Measurements from ENCODE around the gene AUNIP.

AUNIP gene

DNA sequence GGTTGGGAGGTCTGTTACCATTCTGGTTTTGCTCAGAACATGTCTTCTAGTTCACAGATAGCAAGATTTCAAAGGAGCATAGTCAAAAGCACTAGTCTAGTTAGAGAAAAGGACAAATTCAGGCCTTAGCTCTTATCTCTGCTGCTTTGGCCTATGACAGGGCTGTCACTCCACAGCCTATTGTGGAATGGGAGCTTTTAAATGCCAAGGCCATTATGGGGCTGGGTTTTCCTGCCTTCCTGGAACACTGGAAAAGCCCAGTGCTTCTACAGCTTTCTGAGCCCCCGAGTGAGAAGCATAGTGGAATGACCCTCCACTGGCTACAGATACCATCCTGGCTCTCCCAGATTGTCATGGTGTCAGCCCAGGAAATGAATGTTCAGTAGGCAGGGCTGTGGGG is 30.2 kb downstream of the AUNIP start:
- TF ChIP-seq, protein P1, sequence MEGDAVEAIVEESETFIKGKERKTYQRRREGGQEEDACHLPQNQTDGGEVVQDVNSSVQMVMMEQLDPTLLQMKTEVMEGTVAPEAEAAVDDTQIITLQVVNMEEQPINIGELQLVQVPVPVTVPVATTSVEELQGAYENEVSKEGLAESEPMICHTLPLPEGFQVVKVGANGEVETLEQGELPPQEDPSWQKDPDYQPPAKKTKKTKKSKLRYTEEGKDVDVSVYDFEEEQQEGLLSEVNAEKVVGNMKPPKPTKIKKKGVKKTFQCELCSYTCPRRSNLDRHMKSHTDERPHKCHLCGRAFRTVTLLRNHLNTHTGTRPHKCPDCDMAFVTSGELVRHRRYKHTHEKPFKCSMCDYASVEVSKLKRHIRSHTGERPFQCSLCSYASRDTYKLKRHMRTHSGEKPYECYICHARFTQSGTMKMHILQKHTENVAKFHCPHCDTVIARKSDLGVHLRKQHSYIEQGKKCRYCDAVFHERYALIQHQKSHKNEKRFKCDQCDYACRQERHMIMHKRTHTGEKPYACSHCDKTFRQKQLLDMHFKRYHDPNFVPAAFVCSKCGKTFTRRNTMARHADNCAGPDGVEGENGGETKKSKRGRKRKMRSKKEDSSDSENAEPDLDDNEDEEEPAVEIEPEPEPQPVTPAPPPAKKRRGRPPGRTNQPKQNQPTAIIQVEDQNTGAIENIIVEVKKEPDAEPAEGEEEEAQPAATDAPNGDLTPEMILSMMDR (IDR thresholded peaks at IDR 0.05) = no peak
- no peak overlapping the region for H2AFZ ChIP-seq
- no peaks in the 10 kb centered on the region for H3K9me3 ChIP-seq (ENCODE audit: control insufficient read depth, low read length)
- no peak overlapping the region for H3K9ac ChIP-seq
- no peaks in the 10 kb centered on the region for H3K79me2 ChIP-seq
- no peak overlapping the region for H3K4me2 ChIP-seq (ENCODE audit: low read length)
- peaks cover 6% of the 10 kb centered on the region for H3K4me1 ChIP-seq
- H3K27me3 ChIP-seq (ENCODE audit: control insufficient read depth, insufficient read depth, low read length) = no peaks in the 10 kb centered on the region
- no peaks in the 10 kb centered on the region for H3K36me3 ChIP-seq (ENCODE audit: control insufficient read depth, insufficient read depth, low read length)
- H3K4me3 ChIP-seq (ENCODE audit: low read depth, low read length) = no peak overlapping the region
- no peak overlapping the region for H3K27ac ChIP-seq

DNA sequence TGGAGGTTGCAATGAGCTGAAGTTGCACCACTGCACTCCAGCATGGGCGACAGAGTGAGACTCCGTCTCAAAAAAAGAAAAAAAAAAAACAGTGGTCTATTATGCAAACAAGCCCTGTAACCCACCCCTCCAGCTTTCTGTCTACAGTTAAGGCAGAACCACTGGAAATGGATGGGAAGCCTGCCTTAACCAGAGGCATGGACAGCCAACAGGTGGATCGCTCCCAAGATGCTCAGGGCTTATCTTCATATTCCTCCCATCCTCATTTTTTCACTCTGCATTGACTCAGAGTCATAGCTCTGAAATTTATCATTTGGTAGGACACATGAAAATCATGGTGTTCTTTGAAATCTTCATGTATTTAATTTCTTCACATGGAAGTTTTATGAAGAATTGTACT is 30.8 kb downstream of the AUNIP start:
- Histone ChIP-seq H3K27ac (no peak overlapping the region), H3K4me1 (peaks cover 6% of the 10 kb centered on the region), H3K4me3 (ENCODE audit: low read depth, low read length) (no peak overlapping the region), H3K27me3 (ENCODE audit: control insufficient read depth, insufficient read depth, low read length) (no peaks in the 10 kb centered on the region), H3K4me2 (ENCODE audit: low read length) (no peak overlapping the region), H3K79me2 (no peaks in the 10 kb centered on the region), H3K9ac (no peak overlapping the region), H2AFZ (no peak overlapping the region), H3K9me3 (ENCODE audit: control insufficient read depth, low read length) (no peaks in the 10 kb centered on the region), H3K36me3 (ENCODE audit: control insufficient read depth, insufficient read depth, low read length) (no peaks in the 10 kb centered on the region)
- TF ChIP-seq, protein P1 (IDR thresholded peaks at IDR 0.05) = no peak

DNA sequence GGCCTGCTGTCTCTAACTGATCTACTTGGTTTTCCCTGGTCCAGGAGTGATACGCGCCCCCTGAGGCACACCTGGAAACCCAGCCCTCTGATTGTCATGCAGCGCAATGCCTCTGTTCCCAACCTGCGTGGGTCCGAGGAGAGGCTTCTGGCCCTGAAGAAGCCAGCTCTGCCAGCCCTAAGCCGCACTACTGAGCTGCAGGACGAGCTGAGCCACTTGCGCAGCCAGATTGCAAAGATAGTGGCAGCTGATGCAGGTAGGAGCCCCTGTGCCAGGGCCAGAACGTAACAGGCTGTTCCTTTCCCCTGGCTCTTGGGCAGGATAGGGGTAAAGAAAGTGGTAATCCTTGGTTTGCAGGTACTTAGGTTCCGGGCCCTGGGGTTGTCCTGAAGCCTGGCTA is 32.7 kb downstream of the AUNIP start:
- Histone ChIP-seq H3K9me3 (ENCODE audit: control insufficient read depth, low read length) (no peaks in the 10 kb centered on the region), H3K4me1 (peaks cover 8% of the 10 kb centered on the region), H3K27ac (peak overlapping the region; percentile 70), H3K36me3 (ENCODE audit: control insufficient read depth, insufficient read depth, low read length) (no peaks in the 10 kb centered on the region), H3K4me2 (ENCODE audit: low read length) (no peak overlapping the region), H3K79me2 (peaks cover 2% of the 10 kb centered on the region), H3K4me3 (ENCODE audit: low read depth, low read length) (no peak overlapping the region), H2AFZ (no peak overlapping the region), H3K27me3 (ENCODE audit: control insufficient read depth, insufficient read depth, low read length) (no peaks in the 10 kb centered on the region), H3K9ac (no peak overlapping the region)
- TF ChIP-seq, protein P1 (IDR thresholded peaks at IDR 0.05) = no peak

DNA sequence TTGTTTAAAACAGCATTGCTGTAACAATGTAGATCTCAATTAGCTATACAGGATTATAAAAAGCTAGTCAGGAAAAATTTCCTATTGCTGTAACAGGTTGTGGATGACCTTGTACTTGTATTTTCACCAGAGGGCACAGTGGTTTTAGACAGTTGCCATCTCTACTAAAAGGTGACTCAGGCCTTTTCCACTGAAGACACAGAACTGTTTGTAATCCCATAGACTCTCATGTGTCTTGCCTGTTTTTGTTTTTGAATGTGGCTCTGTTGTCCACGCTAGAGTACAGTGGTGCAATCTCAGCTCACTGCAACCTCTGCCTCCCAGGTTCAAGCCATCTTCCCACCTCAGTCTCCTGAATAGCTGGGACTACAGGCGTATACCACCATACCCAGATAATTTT is 33.7 kb downstream of the AUNIP start:
- H3K9me3 ChIP-seq (ENCODE audit: control insufficient read depth, low read length) = no peaks in the 10 kb centered on the region
- H3K9ac ChIP-seq = no peak overlapping the region
- H3K27me3 ChIP-seq (ENCODE audit: control insufficient read depth, insufficient read depth, low read length) = no peaks in the 10 kb centered on the region
- peaks cover 4% of the 10 kb centered on the region for H3K79me2 ChIP-seq
- no peaks in the 10 kb centered on the region for H3K36me3 ChIP-seq (ENCODE audit: control insufficient read depth, insufficient read depth, low read length)
- no peak overlapping the region for H3K4me2 ChIP-seq (ENCODE audit: low read length)
- TF ChIP-seq, protein P1 (IDR thresholded peaks at IDR 0.05) = no peak
- H3K4me1 ChIP-seq = peaks cover 14% of the 10 kb centered on the region
- H3K27ac ChIP-seq = no peak overlapping the region
- H2AFZ ChIP-seq = no peak overlapping the region
- no peak overlapping the region for H3K4me3 ChIP-seq (ENCODE audit: low read depth, low read length)

DNA sequence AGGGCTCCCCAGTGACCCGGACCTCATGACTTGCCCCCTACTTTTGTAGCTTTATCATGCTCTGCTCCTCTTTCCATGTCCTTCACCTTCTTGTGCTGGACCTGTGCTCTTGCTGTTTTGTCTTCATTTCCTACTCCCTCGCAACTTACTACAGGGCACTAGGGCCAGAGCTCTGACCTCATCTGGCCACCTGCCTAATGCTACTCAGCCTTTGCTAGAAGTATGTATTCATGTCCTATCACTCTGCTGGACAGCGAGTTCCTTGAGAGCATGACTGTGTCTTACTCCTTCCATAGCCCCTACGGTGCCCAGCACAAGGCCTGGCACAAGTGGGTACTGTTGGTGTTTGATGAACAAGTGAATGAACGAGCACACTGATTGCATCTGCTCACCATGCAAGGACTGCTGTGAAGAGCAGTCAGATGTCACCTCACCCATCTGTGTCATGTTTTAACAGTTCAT is 37.6 kb downstream of the AUNIP start:
- Histone ChIP-seq H3K4me2 (ENCODE audit: low read length) (peak overlapping the region; percentile 98), H3K4me3 (ENCODE audit: low read depth, low read length) (peak overlapping the region; percentile 95), H3K27me3 (ENCODE audit: control insufficient read depth, insufficient read depth, low read length) (no peaks in the 10 kb centered on the region), H3K9ac (no peak overlapping the region), H3K9me3 (ENCODE audit: control insufficient read depth, low read length) (no peaks in the 10 kb centered on the region), H3K36me3 (ENCODE audit: control insufficient read depth, insufficient read depth, low read length) (no peaks in the 10 kb centered on the region), H2AFZ (no peak overlapping the region), H3K79me2 (peaks cover 4% of the 10 kb centered on the region), H3K4me1 (peaks cover 9% of the 10 kb centered on the region), H3K27ac (peak overlapping the region; percentile 11)
- TF ChIP-seq, protein P1 (IDR thresholded peaks at IDR 0.05) = no peak

Measured in parathyroid adenoma (tissue), 2 donors.